Endometrial microvascular endothelial cells (primary cell): Measurements from ENCODE around the gene TMIGD2. TPM values are rescaled to one million over a fixed set of nuclear protein-coding genes. Genes with fewer than 3 reads are reported as not detected.
"Not testable (repeated sequence)": the region's sequence is repeated elsewhere in the genome, so short reads cannot be mapped to it uniquely, and the experiment has no call there.

Experiments
- in situ Hi-C: cut with HindIII; loops from 2 replicates; pipeline ENCODE4 v1.10.0; 2017; ENCODE audit warnings: low sequenced_read_pairs, low pct_unique_long_range_greater_than_20kb; ENCODE audit errors: inconsistent ontology term
- total RNA-seq: library from RNA; depleted of rRNA; stranded (reverse); fragments of >200 nt; gene quantifications from one replicate; pipeline ENCODE4 v1.2.3, GENCODE V29; 2015; ENCODE audit errors: inconsistent ontology term

Gene TMIGD2
- total RNA-seq = not detected

- in situ Hi-C loops = no loop called here
These were observed at the start of gene TMIGD2 for GRCh38 chr19:4302243-4302640. Gene TMIGD2, minus strand, starts transcription at chr19:4302389. Its CDS starts 4 bp downstream, at chr19:4302385.

GRCh38 chr19:4350726-4351125 lies 48.5 kb upstream of the TMIGD2 start:
- in situ Hi-C loops = no loop called here

GRCh38 chr19:4350111-4350510 lies 47.9 kb upstream of the TMIGD2 start:
- in situ Hi-C loops = no loop called here

- in situ Hi-C loops = not testable (repeated sequence)
These were observed 47.0 kb upstream of the TMIGD2 start for GRCh38 chr19:4349225-4349624.

GRCh38 chr19:4347521-4347920 lies 45.3 kb upstream of the TMIGD2 start:
- in situ Hi-C loops = no loop called here

GRCh38 chr19:4346020-4346383 lies 43.8 kb upstream of the TMIGD2 start:
- in situ Hi-C loops = no loop called here

- in situ Hi-C loops = no loop called here
These were observed 43.3 kb upstream of the TMIGD2 start for GRCh38 chr19:4345342-4346019.

- in situ Hi-C loops = no loop called here
These were observed 41.5 kb upstream of the TMIGD2 start, which contains the start of gene MPND for GRCh38 chr19:4343370-4344307. Gene MPND, plus strand, starts transcription at chr19:4343562. Its CDS starts 32 bp downstream, at chr19:4343594.

GRCh38 chr19:4342615-4343369 lies 40.6 kb upstream of the TMIGD2 start:
- in situ Hi-C loops = no loop called here

- in situ Hi-C loops = no loop called here
These were observed 40.1 kb upstream of the TMIGD2 start for GRCh38 chr19:4342314-4342614.

- in situ Hi-C loops = no loop called here
These were observed 36.5 kb upstream of the TMIGD2 start, which contains the start of gene STAP2 for GRCh38 chr19:4338441-4339355. Gene STAP2, minus strand, starts transcription at chr19:4338827. Its CDS starts 74 bp downstream, at chr19:4338753.

- in situ Hi-C loops = no loop called here
These were observed 35.8 kb upstream of the TMIGD2 start for GRCh38 chr19:4337906-4338440.

- in situ Hi-C loops = no loop called here
These were observed 32.9 kb upstream of the TMIGD2 start for GRCh38 chr19:4334929-4335570.

GRCh38 chr19:4329858-4330257 lies 27.7 kb upstream of the TMIGD2 start:
- in situ Hi-C loops = no loop called here

GRCh38 chr19:4328991-4329681 lies 26.9 kb upstream of the TMIGD2 start:
- in situ Hi-C loops = not testable (repeated sequence)

GRCh38 chr19:4328243-4328990 lies 26.2 kb upstream of the TMIGD2 start:
- in situ Hi-C loops = no loop called here

- in situ Hi-C loops = no loop called here
These were observed 25.7 kb upstream of the TMIGD2 start for GRCh38 chr19:4327877-4328242.
